Coronary artery (tissue), 2 donors: ENCODE measurements around the gene MROH7.

Experiments used
- DNase-seq: peaks from one replicate; pipeline ENCODE4 v3.0.0-alpha.2; 2017; ENCODE audit warnings: low spot score
- H3K27ac ChIP-seq, 2 donors: fragments of 200-600 bp; sonication (generic); one replicate each; pipeline ENCODE4 v1.5.1; 2016 to 2019
- H3K4me3 ChIP-seq: fragments of 200-600 bp; sonication (generic); 2 replicates; pipeline ENCODE4 v1.5.1; 2016; ENCODE audit warnings: mild to moderate bottlenecking, moderate library complexity
- CTCF ChIP-seq: fragments of 200-600 bp; sonication (generic); IDR thresholded peaks from one replicate; pipeline ENCODE4 v1.5.1; 2019; ENCODE audit warnings: antibody characterized with exemption

Gene MROH7

GRCh38 chr1:54758678-54759348, 117.2 kb downstream of the MROH7 start:
- no peak overlapping the region for H3K4me3 ChIP-seq
- no peak for DNase-seq
- no peak overlapping the region for H3K27ac ChIP-seq
- no peak for TF ChIP-seq CTCF
